Measurements from ENCODE around the gene PKP3.

PKP3 gene

GRCh38 chr11:444396-445144, 50.6 kb downstream of the PKP3 start:
- DNase-seq (ENCODE audit: low spot score): no peak

DNA sequence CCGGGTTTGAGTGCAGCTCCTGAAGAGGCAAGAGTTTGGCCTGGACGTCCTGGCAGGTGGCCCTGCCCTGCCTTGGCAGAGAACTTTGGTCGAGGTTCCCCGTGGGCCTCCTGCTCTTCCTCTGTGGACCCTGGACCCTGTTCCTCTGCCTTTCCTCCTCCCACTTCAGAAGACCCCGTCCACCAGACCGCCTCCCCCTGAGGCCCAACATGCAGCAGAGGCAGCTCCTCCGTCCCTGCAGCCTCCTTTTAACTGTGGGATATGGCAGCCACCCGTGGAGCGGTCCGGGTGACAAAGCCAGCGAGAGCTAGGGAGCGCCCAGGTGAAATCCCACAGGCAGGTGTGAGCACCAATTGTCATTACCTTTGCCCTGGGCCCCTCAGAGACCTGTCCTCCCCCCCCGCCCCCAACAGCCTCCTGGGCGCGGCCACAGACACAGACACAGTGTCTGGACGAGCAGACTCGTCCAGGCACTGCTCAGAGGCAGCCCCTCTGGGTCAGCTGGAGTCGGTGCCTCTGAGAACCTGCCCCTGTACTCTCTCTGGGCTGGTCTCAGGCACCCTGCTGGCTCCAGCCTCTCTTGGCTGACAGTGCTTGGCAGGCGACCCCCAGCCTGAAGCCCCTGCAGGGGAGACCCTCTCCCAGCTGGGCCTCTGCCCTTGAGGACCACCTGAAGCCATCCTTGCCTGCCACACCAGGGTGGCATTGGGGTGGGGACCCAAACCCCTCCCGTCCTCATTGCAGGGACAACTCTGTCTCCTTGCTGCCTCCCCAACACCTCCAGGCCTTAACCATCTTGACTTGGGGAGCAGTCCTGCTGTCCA, 52.0 kb downstream of the PKP3 start:
- DNase-seq (ENCODE audit: low spot score): no peak

DNA sequence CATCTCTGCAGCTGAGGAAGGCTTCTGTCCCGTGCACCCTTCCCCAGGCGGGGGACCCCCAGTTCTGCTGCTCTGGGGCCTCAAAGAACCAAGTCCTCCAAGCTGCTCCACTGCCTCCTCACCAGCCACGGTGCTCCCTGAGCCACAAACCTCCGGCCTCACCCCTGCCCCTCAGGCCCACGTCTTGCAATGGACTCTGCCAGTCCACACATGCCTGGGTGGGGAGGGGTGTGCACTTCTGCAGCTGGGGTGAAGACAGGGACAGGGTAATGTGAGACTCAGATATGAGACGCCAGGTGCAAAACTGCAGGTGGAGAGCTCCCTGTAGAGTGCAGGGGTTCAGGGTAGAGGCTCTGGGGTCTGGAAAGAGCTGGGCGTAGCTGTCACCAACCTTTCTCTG, 52.9 kb downstream of the PKP3 start:
- DNase-seq (ENCODE audit: low spot score): no peak

GRCh38 chr11:447923-448731, 54.1 kb downstream of the PKP3 start:
- DNase-seq (ENCODE audit: low spot score): peak; percentile 90

- peak; percentile 93 for DNase-seq (ENCODE audit: low spot score)
Measured at GRCh38 chr11:449889-450808, 56.1 kb downstream of the PKP3 start, which contains the start of gene PTDSS2. TSS of gene PTDSS2 (plus strand) at chr11:450279. CDS start at chr11:450456, 177 bp downstream.

- peak; percentile 67 for DNase-seq (ENCODE audit: low spot score)
Measured at GRCh38 chr11:450809-451451, 56.9 kb downstream of the PKP3 start.

DNA sequence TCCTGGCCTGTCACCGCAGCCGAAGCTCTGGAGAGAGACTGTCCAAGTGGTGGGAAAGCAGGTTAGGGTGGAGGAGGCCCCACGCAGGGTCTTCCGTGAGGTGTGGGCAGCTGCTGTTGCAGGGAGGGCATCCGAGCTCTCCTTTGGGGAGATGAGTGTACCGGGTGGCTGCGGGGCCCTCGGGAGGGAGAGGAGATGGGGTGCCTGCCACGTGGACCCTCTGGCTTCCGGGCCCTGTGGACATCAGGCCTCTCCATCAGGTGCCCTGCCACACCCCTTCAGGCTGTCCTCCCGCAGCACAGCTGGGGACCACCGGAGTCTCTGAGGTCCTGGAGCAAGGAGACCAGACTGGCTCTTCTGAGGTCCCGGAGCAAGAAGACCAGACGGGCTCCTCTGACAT, 57.7 kb downstream of the PKP3 start:
- no peak for DNase-seq (ENCODE audit: low spot score)

GRCh38 chr11:452203-452744, 58.3 kb downstream of the PKP3 start:
- DNase-seq (ENCODE audit: low spot score): no peak

DNA sequence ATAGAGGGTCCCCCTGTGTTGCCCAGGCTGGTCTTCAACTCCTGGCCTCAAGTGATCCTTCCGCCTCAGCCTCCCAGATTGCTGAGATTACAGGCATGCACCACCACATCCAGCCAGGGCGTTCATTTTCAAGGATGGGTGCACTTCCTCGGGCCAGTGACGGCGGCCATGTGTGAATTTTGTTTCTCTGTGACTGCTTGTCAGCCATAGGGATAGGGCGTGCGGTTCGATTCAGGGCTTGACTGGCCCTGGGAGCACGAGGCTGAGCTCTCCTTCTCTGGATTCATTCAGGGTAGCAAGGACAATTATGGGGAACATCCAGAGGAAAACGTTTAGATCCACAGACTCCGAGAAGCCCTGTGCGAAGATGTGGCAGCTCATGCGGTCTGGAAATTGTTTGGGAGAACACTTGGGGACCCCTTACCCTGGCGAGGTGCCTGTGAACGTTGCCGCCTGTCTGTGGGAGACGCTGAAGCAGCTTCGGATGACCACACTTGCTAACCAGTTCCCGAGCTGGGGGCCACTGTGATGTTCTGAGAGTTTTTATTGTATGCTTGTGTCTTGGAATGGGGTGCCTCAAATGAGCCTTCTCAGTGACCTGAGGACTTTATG, 59.0 kb downstream of the PKP3 start:
- DNase-seq (ENCODE audit: low spot score): no peak

DNA sequence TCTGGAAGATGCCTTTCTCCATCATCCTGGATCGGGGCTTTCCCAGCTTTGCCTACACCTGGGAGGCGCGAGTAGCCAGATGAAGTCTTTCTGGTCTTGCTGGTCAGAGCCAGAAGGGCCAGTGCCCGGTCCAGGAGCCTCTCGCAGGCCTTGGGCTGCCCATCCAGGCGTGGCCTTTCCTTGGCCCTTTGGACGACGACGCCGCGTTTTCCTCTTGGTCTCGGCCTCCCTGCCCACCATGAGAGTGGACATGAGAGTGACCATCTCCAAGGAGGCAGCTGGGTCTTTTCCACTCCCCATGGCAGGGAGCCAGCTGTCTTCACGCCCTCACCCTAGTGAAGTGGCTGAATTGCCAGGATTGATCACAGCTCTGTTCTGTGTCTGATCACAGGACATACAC, 59.6 kb downstream of the PKP3 start:
- no peak for DNase-seq (ENCODE audit: low spot score)

GRCh38 chr11:454043-454442, 60.0 kb downstream of the PKP3 start:
- DNase-seq (ENCODE audit: low spot score): no peak
